HK-2 (cell line): ENCODE data around the gene MED14.

Experiments
- DNase-seq: peaks from one replicate; pipeline ENCODE4 v3.0.0-alpha.2; 2018; ENCODE audit not compliant: unreplicated experiment

MED14 gene

DNA sequence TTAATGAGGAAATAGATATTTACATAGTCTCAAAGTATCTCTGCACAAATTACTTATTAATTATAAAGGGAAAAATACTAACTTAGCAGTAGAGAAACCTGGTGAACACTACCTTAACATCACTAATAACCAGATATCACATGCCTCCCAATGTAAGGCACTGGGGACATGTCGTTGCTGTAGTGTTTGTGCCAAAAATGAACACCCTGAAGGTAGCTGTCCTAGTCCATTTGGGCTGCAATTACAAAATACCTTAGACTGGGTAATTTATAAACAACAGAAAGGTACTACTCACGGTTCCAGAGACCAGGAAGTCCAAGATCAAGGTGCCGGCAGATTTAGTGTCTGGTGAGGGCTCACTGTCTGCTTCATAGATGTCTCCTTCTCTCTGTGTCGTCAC lies 122.8 kb downstream of the MED14 start:
- no peak for DNase-seq

DNA sequence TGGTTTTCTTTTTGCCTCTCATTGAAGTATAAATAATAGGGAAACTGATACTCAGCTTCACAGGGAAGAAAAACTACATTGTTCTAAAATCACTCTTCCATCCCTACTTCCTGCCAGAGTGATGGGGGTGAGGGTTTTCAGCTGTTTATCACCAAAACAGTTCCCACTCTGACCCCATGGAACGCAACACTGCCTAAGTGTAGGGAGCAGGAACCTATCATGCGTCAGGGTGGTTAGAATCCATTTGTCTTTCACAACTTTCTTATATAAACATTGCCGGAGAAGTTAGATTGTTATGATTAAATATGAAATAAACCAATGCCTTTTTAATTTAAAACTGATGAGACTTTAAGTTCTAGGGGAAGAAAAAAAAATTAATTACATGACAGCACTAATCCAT lies 128.0 kb downstream of the MED14 start:
- no peak for DNase-seq

DNA sequence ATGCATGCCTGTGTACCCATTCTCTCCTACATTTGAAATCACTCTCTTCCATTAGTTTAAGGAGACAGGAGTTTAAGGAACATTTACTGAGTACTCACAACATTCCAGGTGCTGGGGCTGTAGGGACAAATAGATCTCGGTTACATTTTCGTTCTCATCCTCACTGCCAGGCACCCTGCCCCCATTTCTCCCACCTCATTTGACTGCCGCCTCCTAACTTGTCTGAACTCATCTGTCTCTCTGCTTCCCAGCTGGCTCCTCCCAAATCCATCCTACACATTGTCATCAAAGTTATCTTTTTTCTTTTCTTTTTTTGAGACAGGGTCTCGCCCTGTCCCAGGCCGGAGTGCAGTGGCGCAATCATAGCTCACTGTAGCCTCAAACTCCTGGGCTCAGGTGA lies 131.9 kb downstream of the MED14 start:
- no peak for DNase-seq
